WTC11 (cell line): ENCODE results near the gene HIPK3.

Experiments used
- AFF4 ChIP-seq: sonication (generic); formaldehyde crosslinking; IDR thresholded peaks from 2 replicates; pipeline ENCODE4 v1.8.1; 2023; ENCODE audit warnings: mild to moderate bottlenecking, missing genetic modification reagents, borderline replicate concordance
- ATF3 ChIP-seq: sonication (generic); formaldehyde crosslinking; conservative IDR thresholded peaks from 2 replicates; pipeline ENCODE4 v1.8.1; 2022; ENCODE audit warnings: mild to moderate bottlenecking, missing genetic modification reagents
- CBFB ChIP-seq: sonication (generic); formaldehyde crosslinking; IDR thresholded peaks from 2 replicates; pipeline ENCODE4 v1.8.1; 2022; ENCODE audit warnings: mild to moderate bottlenecking, low read depth, missing genetic modification reagents
- CREB1 ChIP-seq: sonication (generic); formaldehyde crosslinking; IDR thresholded peaks from 2 replicates; pipeline ENCODE4 v1.8.0; 2023; ENCODE audit warnings: mild to moderate bottlenecking, missing genetic modification reagents
- GABPB1 ChIP-seq: sonication (generic); formaldehyde crosslinking; IDR thresholded peaks from 2 replicates; pipeline ENCODE4 v1.8.1; 2023; ENCODE audit warnings: mild to moderate bottlenecking, missing genetic modification reagents
- NFE2L1 ChIP-seq: sonication (generic); formaldehyde crosslinking; IDR thresholded peaks from 2 replicates; pipeline ENCODE4 v1.8.1; 2023; ENCODE audit warnings: missing genetic modification reagents
- PRRX2 ChIP-seq: fragments of 250-450 bp; sonication (Bioruptor Pico); IDR thresholded peaks from 2 replicates; pipeline ENCODE4 v1.8.0; 2021; ENCODE audit warnings: mild to moderate bottlenecking
- SP1 ChIP-seq: sonication (generic); formaldehyde crosslinking; conservative IDR thresholded peaks from 2 replicates; pipeline ENCODE4 v1.8.1; 2022; ENCODE audit warnings: missing genetic modification reagents
- TEAD4 ChIP-seq: sonication (generic); formaldehyde crosslinking; IDR thresholded peaks from 2 replicates; pipeline ENCODE4 v1.8.0; 2022; ENCODE audit warnings: mild to moderate bottlenecking, missing genetic modification reagents
- ZBTB43 ChIP-seq: sonication (generic); formaldehyde crosslinking; IDR thresholded peaks from 2 replicates; pipeline ENCODE4 v1.8.1; 2023; ENCODE audit warnings: mild to moderate bottlenecking, missing genetic modification reagents
- TF ChIP-seq, protein P1 (sequence below): sonication (generic); formaldehyde crosslinking; IDR thresholded peaks from 2 replicates; pipeline ENCODE4 v1.8.1; 2022; ENCODE audit warnings: low read depth, missing genetic modification reagents, borderline replicate concordance
- TF ChIP-seq, protein P2 (sequence below): fragments of 200-600 bp; IDR thresholded peaks from 2 replicates; pipeline ENCODE4 v1.8.0; 2022; ENCODE audit warnings: antibody characterized with exemption
- TF ChIP-seq, protein P3 (sequence below): sonication (generic); formaldehyde crosslinking; IDR thresholded peaks from 2 replicates; pipeline ENCODE4 v1.8.1; 2022; ENCODE audit warnings: mild to moderate bottlenecking, missing genetic modification reagents, moderate library complexity, borderline replicate concordance
- TF ChIP-seq, protein P4 (sequence below): sonication (generic); formaldehyde crosslinking; IDR thresholded peaks from 2 replicates; pipeline ENCODE4 v1.8.0; 2023; ENCODE audit warnings: missing genetic modification reagents, mild to moderate bottlenecking, borderline replicate concordance

- TF ChIP-seq, protein P1, sequence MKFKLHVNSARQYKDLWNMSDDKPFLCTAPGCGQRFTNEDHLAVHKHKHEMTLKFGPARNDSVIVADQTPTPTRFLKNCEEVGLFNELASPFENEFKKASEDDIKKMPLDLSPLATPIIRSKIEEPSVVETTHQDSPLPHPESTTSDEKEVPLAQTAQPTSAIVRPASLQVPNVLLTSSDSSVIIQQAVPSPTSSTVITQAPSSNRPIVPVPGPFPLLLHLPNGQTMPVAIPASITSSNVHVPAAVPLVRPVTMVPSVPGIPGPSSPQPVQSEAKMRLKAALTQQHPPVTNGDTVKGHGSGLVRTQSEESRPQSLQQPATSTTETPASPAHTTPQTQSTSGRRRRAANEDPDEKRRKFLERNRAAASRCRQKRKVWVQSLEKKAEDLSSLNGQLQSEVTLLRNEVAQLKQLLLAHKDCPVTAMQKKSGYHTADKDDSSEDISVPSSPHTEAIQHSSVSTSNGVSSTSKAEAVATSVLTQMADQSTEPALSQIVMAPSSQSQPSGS: no peak
- TF ChIP-seq NFE2L1 (no peak), CREB1 (CRISPR knock-in tag) (no peak), AFF4 (CRISPR knock-in tag) (no peak), CBFB (no peak), GABPB1 (CRISPR knock-in tag) (no peak), ATF3 (no peak), TEAD4 (CRISPR knock-in tag) (no peak), ZBTB43 (CRISPR knock-in tag) (no peak), SP1 (no peak), PRRX2 (CRISPR knock-in tag) (no peak)
- TF ChIP-seq, protein P2, sequence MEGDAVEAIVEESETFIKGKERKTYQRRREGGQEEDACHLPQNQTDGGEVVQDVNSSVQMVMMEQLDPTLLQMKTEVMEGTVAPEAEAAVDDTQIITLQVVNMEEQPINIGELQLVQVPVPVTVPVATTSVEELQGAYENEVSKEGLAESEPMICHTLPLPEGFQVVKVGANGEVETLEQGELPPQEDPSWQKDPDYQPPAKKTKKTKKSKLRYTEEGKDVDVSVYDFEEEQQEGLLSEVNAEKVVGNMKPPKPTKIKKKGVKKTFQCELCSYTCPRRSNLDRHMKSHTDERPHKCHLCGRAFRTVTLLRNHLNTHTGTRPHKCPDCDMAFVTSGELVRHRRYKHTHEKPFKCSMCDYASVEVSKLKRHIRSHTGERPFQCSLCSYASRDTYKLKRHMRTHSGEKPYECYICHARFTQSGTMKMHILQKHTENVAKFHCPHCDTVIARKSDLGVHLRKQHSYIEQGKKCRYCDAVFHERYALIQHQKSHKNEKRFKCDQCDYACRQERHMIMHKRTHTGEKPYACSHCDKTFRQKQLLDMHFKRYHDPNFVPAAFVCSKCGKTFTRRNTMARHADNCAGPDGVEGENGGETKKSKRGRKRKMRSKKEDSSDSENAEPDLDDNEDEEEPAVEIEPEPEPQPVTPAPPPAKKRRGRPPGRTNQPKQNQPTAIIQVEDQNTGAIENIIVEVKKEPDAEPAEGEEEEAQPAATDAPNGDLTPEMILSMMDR: no peak
- TF ChIP-seq, protein P3, sequence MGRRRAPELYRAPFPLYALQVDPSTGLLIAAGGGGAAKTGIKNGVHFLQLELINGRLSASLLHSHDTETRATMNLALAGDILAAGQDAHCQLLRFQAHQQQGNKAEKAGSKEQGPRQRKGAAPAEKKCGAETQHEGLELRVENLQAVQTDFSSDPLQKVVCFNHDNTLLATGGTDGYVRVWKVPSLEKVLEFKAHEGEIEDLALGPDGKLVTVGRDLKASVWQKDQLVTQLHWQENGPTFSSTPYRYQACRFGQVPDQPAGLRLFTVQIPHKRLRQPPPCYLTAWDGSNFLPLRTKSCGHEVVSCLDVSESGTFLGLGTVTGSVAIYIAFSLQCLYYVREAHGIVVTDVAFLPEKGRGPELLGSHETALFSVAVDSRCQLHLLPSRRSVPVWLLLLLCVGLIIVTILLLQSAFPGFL (CRISPR knock-in tag): no peak
- TF ChIP-seq, protein P4, sequence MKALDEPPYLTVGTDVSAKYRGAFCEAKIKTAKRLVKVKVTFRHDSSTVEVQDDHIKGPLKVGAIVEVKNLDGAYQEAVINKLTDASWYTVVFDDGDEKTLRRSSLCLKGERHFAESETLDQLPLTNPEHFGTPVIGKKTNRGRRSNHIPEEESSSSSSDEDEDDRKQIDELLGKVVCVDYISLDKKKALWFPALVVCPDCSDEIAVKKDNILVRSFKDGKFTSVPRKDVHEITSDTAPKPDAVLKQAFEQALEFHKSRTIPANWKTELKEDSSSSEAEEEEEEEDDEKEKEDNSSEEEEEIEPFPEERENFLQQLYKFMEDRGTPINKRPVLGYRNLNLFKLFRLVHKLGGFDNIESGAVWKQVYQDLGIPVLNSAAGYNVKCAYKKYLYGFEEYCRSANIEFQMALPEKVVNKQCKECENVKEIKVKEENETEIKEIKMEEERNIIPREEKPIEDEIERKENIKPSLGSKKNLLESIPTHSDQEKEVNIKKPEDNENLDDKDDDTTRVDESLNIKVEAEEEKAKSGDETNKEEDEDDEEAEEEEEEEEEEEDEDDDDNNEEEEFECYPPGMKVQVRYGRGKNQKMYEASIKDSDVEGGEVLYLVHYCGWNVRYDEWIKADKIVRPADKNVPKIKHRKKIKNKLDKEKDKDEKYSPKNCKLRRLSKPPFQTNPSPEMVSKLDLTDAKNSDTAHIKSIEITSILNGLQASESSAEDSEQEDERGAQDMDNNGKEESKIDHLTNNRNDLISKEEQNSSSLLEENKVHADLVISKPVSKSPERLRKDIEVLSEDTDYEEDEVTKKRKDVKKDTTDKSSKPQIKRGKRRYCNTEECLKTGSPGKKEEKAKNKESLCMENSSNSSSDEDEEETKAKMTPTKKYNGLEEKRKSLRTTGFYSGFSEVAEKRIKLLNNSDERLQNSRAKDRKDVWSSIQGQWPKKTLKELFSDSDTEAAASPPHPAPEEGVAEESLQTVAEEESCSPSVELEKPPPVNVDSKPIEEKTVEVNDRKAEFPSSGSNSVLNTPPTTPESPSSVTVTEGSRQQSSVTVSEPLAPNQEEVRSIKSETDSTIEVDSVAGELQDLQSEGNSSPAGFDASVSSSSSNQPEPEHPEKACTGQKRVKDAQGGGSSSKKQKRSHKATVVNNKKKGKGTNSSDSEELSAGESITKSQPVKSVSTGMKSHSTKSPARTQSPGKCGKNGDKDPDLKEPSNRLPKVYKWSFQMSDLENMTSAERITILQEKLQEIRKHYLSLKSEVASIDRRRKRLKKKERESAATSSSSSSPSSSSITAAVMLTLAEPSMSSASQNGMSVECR (CRISPR knock-in tag): no peak
Observed at GRCh38 chr11:33290319-33290718, 33.1 kb downstream of the HIPK3 start.
